ENCODE results near the gene MACROD2.

- TF ChIP-seq, protein P1, sequence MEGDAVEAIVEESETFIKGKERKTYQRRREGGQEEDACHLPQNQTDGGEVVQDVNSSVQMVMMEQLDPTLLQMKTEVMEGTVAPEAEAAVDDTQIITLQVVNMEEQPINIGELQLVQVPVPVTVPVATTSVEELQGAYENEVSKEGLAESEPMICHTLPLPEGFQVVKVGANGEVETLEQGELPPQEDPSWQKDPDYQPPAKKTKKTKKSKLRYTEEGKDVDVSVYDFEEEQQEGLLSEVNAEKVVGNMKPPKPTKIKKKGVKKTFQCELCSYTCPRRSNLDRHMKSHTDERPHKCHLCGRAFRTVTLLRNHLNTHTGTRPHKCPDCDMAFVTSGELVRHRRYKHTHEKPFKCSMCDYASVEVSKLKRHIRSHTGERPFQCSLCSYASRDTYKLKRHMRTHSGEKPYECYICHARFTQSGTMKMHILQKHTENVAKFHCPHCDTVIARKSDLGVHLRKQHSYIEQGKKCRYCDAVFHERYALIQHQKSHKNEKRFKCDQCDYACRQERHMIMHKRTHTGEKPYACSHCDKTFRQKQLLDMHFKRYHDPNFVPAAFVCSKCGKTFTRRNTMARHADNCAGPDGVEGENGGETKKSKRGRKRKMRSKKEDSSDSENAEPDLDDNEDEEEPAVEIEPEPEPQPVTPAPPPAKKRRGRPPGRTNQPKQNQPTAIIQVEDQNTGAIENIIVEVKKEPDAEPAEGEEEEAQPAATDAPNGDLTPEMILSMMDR (IDR thresholded peaks at IDR 0.05), result no peak
- TF ChIP-seq JUN (IDR thresholded peaks at IDR 0.05) (no peak), POLR2A (IDR thresholded peaks at IDR 0.05; ENCODE audit: low read length) (no peak), PHF8 (IDR thresholded peaks at IDR 0.05; ENCODE audit: borderline replicate concordance, low read depth) (no peak), ESRRA (IDR thresholded peaks at IDR 0.05; ENCODE audit: borderline replicate concordance, low read length) (no peak), CHD4 (IDR thresholded peaks at IDR 0.05; ENCODE audit: borderline replicate concordance) (no peak), RAD21 (conservative IDR thresholded peaks at IDR 0.05 in 1 of 2, IDR thresholded peaks at IDR 0.05 in 1 of 2) (no peak), RNF2 (IDR thresholded peaks at IDR 0.05; ENCODE audit: borderline replicate concordance, low read depth) (no peak), GATA3 (IDR thresholded peaks at IDR 0.05; ENCODE audit: borderline replicate concordance) (no peak), PBX3 (IDR thresholded peaks at IDR 0.05) (no peak), EP300 (IDR thresholded peaks at IDR 0.05) (no peak), RCOR1 (IDR thresholded peaks at IDR 0.05; ENCODE audit: low read depth, low read length) (no peak)
- TF ChIP-seq, protein P2, sequence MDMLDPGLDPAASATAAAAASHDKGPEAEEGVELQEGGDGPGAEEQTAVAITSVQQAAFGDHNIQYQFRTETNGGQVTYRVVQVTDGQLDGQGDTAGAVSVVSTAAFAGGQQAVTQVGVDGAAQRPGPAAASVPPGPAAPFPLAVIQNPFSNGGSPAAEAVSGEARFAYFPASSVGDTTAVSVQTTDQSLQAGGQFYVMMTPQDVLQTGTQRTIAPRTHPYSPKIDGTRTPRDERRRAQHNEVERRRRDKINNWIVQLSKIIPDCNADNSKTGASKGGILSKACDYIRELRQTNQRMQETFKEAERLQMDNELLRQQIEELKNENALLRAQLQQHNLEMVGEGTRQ (IDR thresholded peaks at IDR 0.05), result no peak
- TF ChIP-seq, protein P3, sequence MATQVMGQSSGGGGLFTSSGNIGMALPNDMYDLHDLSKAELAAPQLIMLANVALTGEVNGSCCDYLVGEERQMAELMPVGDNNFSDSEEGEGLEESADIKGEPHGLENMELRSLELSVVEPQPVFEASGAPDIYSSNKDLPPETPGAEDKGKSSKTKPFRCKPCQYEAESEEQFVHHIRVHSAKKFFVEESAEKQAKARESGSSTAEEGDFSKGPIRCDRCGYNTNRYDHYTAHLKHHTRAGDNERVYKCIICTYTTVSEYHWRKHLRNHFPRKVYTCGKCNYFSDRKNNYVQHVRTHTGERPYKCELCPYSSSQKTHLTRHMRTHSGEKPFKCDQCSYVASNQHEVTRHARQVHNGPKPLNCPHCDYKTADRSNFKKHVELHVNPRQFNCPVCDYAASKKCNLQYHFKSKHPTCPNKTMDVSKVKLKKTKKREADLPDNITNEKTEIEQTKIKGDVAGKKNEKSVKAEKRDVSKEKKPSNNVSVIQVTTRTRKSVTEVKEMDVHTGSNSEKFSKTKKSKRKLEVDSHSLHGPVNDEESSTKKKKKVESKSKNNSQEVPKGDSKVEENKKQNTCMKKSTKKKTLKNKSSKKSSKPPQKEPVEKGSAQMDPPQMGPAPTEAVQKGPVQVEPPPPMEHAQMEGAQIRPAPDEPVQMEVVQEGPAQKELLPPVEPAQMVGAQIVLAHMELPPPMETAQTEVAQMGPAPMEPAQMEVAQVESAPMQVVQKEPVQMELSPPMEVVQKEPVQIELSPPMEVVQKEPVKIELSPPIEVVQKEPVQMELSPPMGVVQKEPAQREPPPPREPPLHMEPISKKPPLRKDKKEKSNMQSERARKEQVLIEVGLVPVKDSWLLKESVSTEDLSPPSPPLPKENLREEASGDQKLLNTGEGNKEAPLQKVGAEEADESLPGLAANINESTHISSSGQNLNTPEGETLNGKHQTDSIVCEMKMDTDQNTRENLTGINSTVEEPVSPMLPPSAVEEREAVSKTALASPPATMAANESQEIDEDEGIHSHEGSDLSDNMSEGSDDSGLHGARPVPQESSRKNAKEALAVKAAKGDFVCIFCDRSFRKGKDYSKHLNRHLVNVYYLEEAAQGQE (IDR thresholded peaks at IDR 0.05), result no peak
These were observed 1016.3 kb downstream of the MACROD2 start for GRCh38 chr20:15011631-15012030.

Measured in A549 (cell line).